GM20000 (cell line): ENCODE results near the gene LYPD6B.

Experiments used
- DNase-seq: peaks from one replicate; pipeline ENCODE4 v3.0.0; 2012; ENCODE audit warnings: low spot score
- CTCF ChIP-seq: IDR thresholded peaks from 2 replicates; pipeline ENCODE4 v1.5.1; 2012; ENCODE audit warnings: mild to moderate bottlenecking, control low read depth; ENCODE audit errors: extremely low read depth, missing control alignments

The LYPD6B gene

DNA sequence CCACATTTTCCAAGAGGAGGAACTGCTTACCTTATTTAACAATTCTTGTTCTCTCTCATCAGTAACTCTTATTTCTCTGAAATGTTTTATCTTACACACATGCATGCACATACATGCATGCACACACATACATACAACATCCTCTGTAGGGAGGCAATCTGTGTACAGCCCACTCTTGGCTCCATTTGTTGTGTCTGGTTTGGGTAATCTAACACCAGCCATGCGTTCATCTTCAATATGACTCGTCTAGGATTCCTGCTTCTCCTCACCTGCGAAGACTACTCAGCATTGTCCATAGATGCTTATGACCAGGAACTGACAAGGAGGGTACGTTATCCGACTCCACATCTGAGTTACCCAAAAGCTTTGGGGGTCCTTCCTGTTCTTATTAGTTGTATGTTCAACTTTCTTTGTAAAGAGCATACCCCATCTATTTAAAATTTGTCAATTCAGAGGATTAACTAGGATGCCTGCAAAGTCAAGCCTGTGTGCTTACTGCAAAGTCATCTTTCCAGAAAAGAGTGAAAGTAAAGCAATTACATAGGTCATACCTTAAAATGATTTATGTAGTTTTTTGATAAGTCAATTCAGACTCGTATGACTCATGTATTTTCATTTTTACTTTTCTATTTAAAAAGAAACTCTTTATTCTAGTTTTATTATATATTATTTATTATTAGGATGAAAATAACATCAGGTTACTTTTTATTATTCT lies 18.2 kb downstream of the LYPD6B start:
- TF ChIP-seq CTCF = no peak
- DNase-seq = no peak

DNA sequence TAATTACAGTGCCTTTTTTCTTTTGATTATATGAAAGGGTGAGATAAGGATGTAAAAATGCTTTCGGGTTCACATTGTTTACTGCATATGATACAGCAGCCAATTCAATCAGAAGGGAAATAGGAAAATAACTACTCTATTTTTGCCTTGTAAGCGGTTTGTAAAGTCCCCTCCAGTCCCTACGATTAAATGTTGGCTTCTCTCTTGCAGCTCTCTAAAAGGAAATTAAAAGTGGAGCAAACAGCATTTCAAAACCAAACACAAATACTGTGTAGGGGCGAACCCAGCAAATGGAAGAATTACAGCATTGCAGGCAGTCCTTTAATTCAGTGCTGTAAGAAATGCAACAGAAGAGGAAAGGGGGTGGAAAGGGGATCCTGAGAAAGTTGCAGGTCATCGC lies 18.9 kb downstream of the LYPD6B start:
- no peak for TF ChIP-seq CTCF
- no peak for DNase-seq

- no peak for DNase-seq
- no peak for TF ChIP-seq CTCF
Observed at GRCh38 chr2:149058936-149059335, 20.4 kb downstream of the LYPD6B start.

- no peak for DNase-seq
- no peak for TF ChIP-seq CTCF
Observed at GRCh38 chr2:149059822-149060221, 21.3 kb downstream of the LYPD6B start.

- no peak for TF ChIP-seq CTCF
- no peak for DNase-seq
Observed at GRCh38 chr2:149061133-149061745, 22.7 kb downstream of the LYPD6B start.

DNA sequence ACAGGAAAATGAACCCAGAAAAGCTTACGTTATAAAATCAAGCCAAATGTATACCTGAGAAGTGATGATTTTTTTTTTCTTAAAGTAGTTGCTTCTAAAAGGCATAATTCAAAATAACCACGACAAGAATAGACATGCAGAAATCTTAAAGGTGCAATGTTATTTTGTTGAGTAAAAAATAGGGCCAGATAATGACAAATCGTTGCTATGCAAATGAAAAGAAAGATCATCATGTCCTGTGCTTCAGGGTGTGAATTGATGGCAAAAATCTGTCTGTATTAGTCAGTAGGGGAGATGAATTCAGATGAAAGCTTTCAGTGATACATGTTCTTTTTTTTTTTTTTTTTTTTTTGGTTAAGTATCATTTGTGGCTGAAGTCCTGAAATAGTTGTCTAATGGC lies 24.0 kb downstream of the LYPD6B start:
- no peak for DNase-seq
- no peak for TF ChIP-seq CTCF

- no peak for TF ChIP-seq CTCF
- no peak for DNase-seq
Observed at GRCh38 chr2:149063177-149063576, 24.7 kb downstream of the LYPD6B start.
